GM08714 (cell line): ENCODE measurements around the gene PRAF2.

Experiments
- H3K4me3 ChIP-seq: fragments of 200-500 bp; sonication (Bioruptor generic); 2 replicates; pipeline ENCODE4 v1.5.1; 2014; ENCODE audit warnings: mild to moderate bottlenecking, low read length, inconsistent platforms
- ZNF274 ChIP-seq: IDR thresholded peaks from 2 replicates; pipeline ENCODE4 v1.6.1; 2012; ENCODE audit warnings: mild to moderate bottlenecking, low read depth, low read length

Gene PRAF2

GRCh38 chrX:49100704-49101628, 27.2 kb upstream of the PRAF2 start:
- no peak for TF ChIP-seq ZNF274
- H3K4me3 ChIP-seq, result peak overlapping the region; percentile 74

- H3K4me3 ChIP-seq, result no peak overlapping the region
- TF ChIP-seq ZNF274, result no peak
These were observed 22.6 kb upstream of the PRAF2 start for GRCh38 chrX:49096419-49096818.

- no peak overlapping the region for H3K4me3 ChIP-seq
- TF ChIP-seq ZNF274, result no peak
These were observed 15.8 kb upstream of the PRAF2 start for GRCh38 chrX:49089553-49089952.

- no peak for TF ChIP-seq ZNF274
- no peak overlapping the region for H3K4me3 ChIP-seq
These were observed 8.6 kb upstream of the PRAF2 start for GRCh38 chrX:49082271-49082871.

- peak within 1 kb of the TSS; percentile 59 for H3K4me3 ChIP-seq
- no peak for TF ChIP-seq ZNF274
These were observed 6.0 kb upstream of the PRAF2 start, which contains the start of gene WDR45 for GRCh38 chrX:49079489-49080428. TSS of gene WDR45 (minus strand) at chrX:49079887. CDS start at chrX:49078095, 1,792 bp downstream.

GRCh38 chrX:49077941-49078340, 4.1 kb upstream of the PRAF2 start:
- no peak overlapping the region for H3K4me3 ChIP-seq
- TF ChIP-seq ZNF274, result no peak

GRCh38 chrX:49075347-49075746, 1.5 kb upstream of the PRAF2 start:
- no peak for TF ChIP-seq ZNF274
- no peak overlapping the region for H3K4me3 ChIP-seq

- TF ChIP-seq ZNF274, result no peak
- no peak overlapping the region for H3K4me3 ChIP-seq
These were observed 1.1 kb downstream of the PRAF2 start for GRCh38 chrX:49072712-49073095.

- TF ChIP-seq ZNF274, result no peak
- H3K4me3 ChIP-seq, result no peak overlapping the region
These were observed 1.7 kb downstream of the PRAF2 start for GRCh38 chrX:49071877-49072711.

- no peak overlapping the region for H3K4me3 ChIP-seq
- TF ChIP-seq ZNF274, result no peak
These were observed 2.8 kb downstream of the PRAF2 start for GRCh38 chrX:49070988-49071387.

GRCh38 chrX:49069038-49069437, 4.8 kb downstream of the PRAF2 start:
- no peak overlapping the region for H3K4me3 ChIP-seq
- TF ChIP-seq ZNF274, result no peak

- TF ChIP-seq ZNF274, result no peak
- no peak overlapping the region for H3K4me3 ChIP-seq
These were observed 6.3 kb downstream of the PRAF2 start for GRCh38 chrX:49067285-49068120.
